Suppressor macrophage (primary cell): ENCODE data around the gene TOP2A.
A peak's percentile ranks its signal among the peaks of the same experiment; 100 is the strongest.

Source experiments
- DNase-seq, 4 experiments: peaks; one replicate each; pipeline ENCODE4 v3.0.0-alpha.2; 2020 to 2022

Gene TOP2A

GRCh38 chr17:40452216-40452787, 34.6 kb upstream of the TOP2A start:
- DNase-seq: peak in 2 of 4 experiments; percentile 10 to 23

DNA sequence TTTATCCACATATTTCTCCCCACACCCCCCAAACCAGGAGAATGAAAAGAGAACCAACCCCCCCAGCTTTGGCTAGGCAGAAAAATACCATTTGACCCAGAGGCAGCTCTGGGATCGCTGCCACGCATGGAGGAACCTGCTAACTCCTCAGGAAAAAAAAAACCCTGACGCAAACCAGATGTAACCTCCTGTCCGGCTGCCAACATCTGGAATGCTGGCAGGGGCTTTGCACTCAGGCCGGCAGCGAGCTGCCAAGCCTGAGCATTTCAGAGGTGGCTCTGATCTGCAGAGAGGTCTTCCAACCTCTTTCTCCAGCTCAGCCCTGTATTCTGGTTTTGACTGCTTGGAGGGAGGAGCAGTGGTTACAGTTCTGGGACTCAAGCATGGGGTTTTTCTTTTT, 33.7 kb upstream of the TOP2A start:
- DNase-seq: no peak

DNA sequence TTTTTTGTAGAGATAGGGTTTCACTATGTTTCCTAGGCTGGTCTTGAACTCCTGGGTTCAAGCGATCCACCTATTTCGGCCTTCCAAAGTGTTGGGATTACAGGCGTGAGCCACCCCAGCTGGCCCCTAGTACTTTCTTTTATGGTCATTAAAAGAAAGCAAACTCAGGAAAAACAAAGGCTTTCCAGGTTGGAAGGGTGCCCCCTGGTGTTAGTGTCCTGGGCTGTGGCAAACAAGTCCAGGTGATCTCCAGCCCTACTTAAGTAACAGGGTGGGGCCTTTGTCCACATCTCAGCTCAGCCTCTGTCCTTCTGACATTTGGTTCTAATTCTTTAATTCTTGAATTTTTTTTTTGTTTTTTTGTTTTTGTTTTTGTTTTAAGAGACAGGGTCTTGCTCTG, 32.5 kb upstream of the TOP2A start:
- DNase-seq: peak; percentile 28 to 74 (median 53)

DNA sequence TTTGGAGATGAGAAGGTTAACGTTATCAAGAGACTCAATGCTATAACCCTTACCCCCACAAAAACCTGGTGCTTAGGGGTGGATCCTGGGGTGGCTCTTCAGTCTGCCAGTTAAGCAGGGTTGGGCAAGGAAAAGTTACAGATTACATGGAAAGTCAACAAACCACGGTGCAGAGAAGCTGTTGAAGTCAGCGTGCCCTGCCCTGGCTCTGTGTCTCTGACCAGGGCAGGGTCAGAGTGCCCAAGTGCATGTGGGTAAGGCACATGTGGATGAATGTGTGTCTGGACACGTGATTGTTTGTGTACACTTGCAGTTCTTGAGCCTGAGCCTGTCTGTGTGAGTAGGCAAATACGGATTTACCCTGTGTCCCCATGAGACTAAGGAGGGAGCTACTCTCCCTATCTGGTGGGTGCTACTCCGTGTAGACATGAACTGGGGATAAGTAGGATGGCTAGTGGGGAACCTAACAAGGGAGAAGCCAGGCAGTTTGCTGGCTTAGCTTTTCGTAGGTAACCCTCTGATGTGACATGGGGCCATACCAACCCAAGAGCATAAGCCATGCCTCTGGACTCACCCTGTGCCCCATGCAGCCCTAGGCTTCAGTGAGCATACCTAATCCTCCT, 31.1 kb upstream of the TOP2A start:
- peak; percentile 8 to 54 (median 44) for DNase-seq

DNA sequence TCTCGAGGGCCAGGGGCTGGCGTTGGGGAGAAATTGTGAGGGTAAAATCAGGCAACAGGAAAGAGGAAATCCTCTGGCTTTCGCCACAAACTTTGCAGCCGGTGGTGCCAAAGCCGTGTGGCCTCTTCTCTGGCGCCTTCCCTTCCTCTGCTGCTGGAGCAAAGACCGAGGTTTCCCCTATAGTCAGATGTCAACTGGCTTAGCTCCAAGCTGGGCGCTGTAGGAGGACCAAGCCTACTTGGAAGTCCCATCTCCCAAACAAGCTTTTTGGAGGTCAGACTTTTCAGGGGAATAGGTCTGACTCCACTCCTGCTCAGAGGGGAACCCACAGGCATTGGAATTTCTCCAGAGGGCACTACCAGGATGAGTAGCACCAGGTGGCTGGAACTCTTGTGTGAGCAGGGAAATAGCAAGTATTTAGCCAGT, 30.5 kb upstream of the TOP2A start:
- peak; percentile 52 to 79 (median 68) for DNase-seq

DNA sequence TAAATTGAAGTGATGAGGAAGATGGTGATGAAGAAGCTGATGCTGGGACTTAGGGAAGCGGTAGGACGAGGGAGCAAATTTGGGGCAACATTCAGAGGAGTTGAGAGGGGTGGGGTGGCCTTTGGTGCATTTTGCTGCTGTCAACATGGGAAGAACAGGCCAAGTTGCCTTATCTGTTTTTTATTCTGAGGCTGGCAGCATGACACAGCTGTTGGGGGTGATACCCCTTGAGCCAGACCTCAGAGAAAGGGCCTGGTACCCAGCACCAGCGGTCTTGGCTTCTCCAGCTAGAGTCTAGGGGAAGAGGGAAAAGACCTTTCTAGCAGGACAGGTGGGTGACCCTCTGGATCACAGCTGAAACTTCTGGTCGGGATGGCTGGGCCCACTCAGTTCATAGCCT, 30.1 kb upstream of the TOP2A start:
- DNase-seq: no peak

- DNase-seq: no peak
These were observed 29.5 kb upstream of the TOP2A start for GRCh38 chr17:40447148-40447644.

GRCh38 chr17:40445751-40446468, 28.2 kb upstream of the TOP2A start:
- no peak for DNase-seq

DNA sequence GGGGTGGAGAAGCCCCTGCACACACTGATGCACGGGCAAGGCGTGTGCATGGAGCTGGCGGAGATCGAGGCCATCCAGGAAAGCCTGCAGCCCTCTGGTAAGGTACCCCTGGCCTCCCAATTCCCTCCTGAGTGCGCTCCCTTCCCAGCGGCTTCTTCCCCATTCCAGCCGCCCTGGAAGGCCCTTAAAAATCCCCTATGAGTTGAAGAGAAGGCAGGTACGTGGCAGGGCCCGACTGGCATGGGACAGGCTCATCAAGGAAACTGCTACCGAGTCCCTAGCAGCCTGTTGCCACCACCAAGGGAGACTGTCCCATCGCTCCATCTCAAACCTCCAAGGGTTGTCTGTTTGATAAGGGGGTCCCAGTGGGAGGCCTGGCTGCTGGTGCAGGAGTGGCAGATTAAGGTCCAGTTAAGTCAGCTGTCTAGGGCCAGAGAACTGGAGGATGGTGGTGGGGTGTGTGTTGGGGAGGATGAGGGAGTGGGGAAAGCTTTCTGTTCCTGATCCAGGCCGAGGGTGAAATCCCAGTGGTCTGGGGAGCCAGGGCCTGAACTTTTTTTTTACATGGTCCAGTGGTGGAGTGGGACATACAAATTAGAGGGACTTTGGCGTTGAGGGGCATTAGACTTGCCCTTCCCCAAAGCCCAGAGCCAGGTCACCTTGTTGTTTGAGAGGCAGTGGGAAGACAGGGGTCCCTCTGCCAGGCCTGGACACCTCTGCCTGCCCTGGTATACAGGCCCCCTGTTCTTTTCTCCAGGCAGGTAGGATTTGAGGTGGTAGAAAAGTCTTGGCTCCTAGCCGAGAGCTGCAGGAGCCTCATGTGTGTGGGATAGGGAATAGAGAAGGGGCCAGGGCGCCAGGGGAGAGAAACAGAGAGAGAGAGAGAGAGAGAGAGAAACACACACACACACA, 26.5 kb upstream of the TOP2A start:
- DNase-seq: no peak

DNA sequence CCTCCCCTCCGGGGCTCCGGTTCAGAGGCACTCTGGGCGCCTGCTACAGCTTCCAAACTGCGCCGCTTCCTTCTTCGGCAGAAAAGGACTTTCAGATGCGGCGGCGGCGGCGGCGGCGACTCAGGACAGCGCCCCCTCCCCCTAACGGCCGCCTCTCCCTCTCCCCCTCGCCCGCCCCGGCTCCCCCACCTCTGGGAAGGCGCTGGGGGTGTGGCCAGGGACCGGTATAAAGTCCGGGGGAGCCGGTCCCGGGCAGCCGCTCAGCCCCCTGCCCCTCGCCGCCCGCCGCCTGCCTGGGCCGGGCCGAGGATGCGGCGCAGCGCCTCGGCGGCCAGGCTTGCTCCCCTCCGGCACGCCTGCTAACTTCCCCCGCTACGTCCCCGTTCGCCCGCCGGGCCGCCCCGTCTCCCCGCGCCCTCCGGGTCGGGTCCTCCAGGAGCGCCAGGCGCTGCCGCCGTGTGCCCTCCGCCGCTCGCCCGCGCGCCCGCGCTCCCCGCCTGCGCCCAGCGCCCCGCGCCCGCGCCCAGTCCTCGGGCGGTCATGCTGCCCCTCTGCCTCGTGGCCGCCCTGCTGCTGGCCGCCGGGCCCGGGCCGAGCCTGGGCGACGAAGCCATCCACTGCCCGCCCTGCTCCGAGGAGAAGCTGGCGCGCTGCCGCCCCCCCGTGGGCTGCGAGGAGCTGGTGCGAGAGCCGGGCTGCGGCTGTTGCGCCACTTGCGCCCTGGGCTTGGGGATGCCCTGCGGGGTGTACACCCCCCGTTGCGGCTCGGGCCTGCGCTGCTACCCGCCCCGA, 25.7 kb upstream of the TOP2A start, which contains the start of gene IGFBP4:
TSS of gene IGFBP4 (plus strand) at position 255 of the 792 bp plus-strand sequence. CDS start at position 541, 286 bp downstream.
- peak; percentile 79 to 93 (median 84) for DNase-seq

GRCh38 chr17:40442392-40443195, 24.9 kb upstream of the TOP2A start:
- peak; percentile 20 to 50 (median 36) for DNase-seq

- no peak for DNase-seq
These were observed 22.5 kb upstream of the TOP2A start for GRCh38 chr17:40440166-40440565.

DNA sequence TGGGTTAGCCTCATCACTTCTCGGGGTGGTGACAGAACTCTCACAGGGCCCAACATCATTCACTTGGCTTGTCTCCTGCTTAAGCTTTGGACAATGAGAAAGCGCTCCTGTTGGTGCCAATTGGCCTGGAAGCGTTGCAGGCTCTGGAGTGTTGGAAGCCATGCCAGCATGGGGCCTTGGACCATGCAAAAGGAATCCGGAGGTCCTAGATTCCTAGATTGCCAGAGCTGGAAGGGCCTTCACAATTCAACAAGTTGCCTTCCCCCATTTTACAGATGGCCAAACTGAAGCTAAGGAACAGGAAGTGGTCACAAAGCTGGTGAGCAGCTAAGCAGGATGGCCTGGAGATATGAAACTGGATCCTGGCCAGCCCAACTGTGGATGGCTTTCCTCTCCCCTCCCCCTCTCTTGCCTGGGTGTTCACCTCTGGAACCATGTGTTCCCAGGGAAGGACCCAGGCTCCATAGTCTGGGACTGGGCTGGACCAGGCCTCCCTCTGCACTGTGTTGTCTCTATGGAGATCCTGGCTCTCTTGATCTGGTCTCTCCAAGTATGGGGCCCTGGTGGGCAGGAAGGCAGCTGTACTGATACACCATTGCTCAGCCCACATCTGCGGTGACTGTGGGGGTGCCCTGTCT, 19.5 kb upstream of the TOP2A start:
- DNase-seq: peak in 3 of 4 experiments; percentile 29 to 51 (median 48)

DNA sequence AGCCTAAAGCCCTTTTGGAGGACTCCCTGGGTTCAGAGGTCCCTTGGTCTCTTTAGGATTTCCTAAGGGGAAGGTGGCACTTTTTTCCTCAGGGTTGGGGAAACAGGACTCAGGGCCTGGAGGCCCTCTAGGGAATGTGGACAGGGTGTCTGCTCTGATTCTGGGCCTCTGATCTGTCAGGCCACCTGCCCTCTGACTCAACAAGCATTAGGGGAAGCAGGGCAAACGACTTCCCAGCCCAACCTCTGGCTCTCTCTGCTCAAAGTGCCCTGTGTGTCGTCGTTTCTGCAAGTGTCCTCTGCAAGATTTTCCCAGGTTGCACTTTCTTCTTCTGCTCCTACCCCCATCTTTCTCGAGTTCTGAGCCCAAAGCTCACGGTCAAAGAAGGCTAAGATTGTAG, 18.9 kb upstream of the TOP2A start:
- peak; percentile 29 to 53 (median 47) for DNase-seq

DNA sequence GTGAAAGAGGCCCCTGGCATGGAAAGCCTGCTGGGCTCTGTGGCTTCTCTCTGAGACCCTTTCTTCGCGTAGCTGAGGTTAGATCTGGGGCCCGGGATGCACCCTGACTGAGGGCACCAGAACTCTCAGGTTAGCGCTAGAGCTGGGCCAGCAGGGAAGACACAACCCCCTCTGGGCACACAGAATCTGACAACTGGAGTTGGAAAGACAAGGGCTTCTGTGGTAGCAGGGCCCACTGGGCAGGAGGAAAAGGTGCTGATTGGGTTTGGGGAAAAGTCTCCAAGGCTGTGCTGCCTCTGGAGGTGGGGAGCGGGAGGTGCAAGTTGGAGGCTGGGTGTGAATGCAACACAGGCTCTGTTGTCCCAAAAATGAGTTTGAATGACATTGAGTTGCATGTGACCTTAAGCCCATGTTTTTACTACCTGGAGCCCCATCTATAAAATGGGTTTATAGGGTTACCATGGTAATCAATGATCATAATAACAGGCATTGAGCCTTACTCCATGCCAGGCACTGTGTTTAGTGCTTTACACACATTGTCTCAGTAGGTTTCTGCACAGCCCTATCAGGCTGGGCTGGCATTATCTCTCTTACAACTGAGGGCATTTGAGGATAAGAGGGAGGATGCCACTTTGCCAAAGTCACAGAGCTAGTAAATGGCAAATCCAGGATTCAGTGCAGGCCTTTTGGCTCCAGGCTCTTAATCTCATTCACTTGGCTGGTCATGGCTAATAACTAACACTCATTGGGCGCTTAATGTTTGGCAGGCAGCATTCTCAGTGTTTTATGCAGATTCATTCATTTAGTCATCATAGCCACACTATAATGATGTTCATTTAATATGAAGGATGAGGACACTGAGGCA, 16.1 kb upstream of the TOP2A start:
- peak in 3 of 4 experiments; percentile 18 to 48 (median 46) for DNase-seq

GRCh38 chr17:40432864-40433528, 15.3 kb upstream of the TOP2A start:
- DNase-seq: no peak

DNA sequence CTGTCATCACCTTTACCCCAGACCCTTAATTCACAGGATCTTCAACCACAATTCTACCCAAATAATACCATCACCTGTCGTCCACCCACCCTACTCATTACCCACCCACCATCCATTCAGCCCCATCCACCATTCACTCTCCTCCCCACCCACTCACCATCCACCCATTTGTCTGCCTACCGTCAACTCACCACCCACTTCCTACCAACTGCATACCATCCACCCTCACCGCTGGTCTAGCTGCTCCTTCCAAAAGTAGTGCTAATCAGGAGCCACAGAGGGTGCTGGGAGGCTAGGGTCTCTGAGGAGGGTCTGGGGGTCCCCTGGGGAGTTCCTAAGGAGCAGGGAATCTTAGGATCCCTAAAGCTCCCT, 13.5 kb upstream of the TOP2A start:
- no peak for DNase-seq
